OCI-LY1 (cell line): ENCODE measurements around the gene PRELID2.

Experiments
- H2AFZ ChIP-seq: fragments of 200-600 bp; sonication (generic), shearing (Covaris generic); 2 replicates; pipeline ENCODE4 v1.6.0; 2014; ENCODE audit warnings: antibody characterized with exemption, mild to moderate bottlenecking, low read length
- H3F3A ChIP-seq: fragments of 200-600 bp; sonication (generic), shearing (Covaris generic); 2 replicates; pipeline ENCODE4 v1.6.0; 2014; ENCODE audit warnings: mild to moderate bottlenecking, antibody characterized with exemption, low read length, moderate library complexity; ENCODE audit not compliant: insufficient read depth
- H3K27ac ChIP-seq: fragments of 200-600 bp; sonication (generic); 2 replicates; pipeline ENCODE4 v1.5.1; 2014; ENCODE audit warnings: low read length, mixed run types, mild to moderate bottlenecking, low read depth; ENCODE audit not compliant: poor library complexity, severe bottlenecking
- H3K27me3 ChIP-seq: fragments of 200-600 bp; sonication (generic); 2 replicates; pipeline ENCODE4 v1.6.0; 2014; ENCODE audit warnings: antibody characterized with exemption, mild to moderate bottlenecking, low read length, moderate library complexity; ENCODE audit not compliant: insufficient read depth
- H3K36me3 ChIP-seq: fragments of 200-600 bp; sonication (generic); 2 replicates; pipeline ENCODE4 v1.6.1; 2014; ENCODE audit warnings: mild to moderate bottlenecking, antibody characterized with exemption, low read length, moderate library complexity, mixed read lengths; ENCODE audit not compliant: insufficient read depth
- H3K4me1 ChIP-seq: fragments of 200-600 bp; sonication (generic); 2 replicates; pipeline ENCODE4 v1.5.1; 2014; ENCODE audit warnings: mild to moderate bottlenecking, low read length, moderate library complexity; ENCODE audit not compliant: insufficient read depth, severe bottlenecking
- H3K4me2 ChIP-seq: fragments of 200-600 bp; sonication (generic), shearing (Covaris generic); 2 replicates; pipeline ENCODE4 v1.6.1; 2014; ENCODE audit warnings: low read length
- H3K4me3 ChIP-seq: fragments of 200-600 bp; sonication (generic); 2 replicates; pipeline ENCODE4 v1.5.1; 2014; ENCODE audit warnings: low read length, low read depth, mild to moderate bottlenecking, mixed read lengths; ENCODE audit not compliant: poor library complexity, severe bottlenecking
- H3K79me2 ChIP-seq: fragments of 200-600 bp; shearing (Covaris generic); 2 replicates; pipeline ENCODE4 v1.6.1; 2016; ENCODE audit warnings: mixed run types, low read length, mixed read lengths; ENCODE audit not compliant: insufficient read depth
- H3K9ac ChIP-seq: fragments of 200-600 bp; sonication (generic), shearing (Covaris generic); 2 replicates; pipeline ENCODE4 v1.6.1; 2014; ENCODE audit warnings: mild to moderate bottlenecking, low read length, mixed read lengths
- H3K9me2 ChIP-seq: fragments of 200-600 bp; sonication (generic), shearing (Covaris generic); 2 replicates; pipeline ENCODE4 v1.6.1; 2014; ENCODE audit warnings: low read depth, mild to moderate bottlenecking, low read length, mixed read lengths
- H3K9me3 ChIP-seq: fragments of 200-600 bp; shearing (Covaris generic); 2 replicates; pipeline ENCODE4 v1.6.1; 2014; ENCODE audit warnings: low read length, mixed read lengths
- H4K20me1 ChIP-seq: fragments of 200-600 bp; sonication (generic), shearing (Covaris generic); 2 replicates; pipeline ENCODE4 v1.6.0; 2016; ENCODE audit warnings: mild to moderate bottlenecking, low read length; ENCODE audit not compliant: insufficient read depth
- EZH2 ChIP-seq: fragments of 200-600 bp; sonication (generic), shearing (Covaris generic); IDR thresholded peaks from 2 replicates; pipeline ENCODE4 v1.8.0; 2017; ENCODE audit warnings: borderline replicate concordance, mixed run types, mild to moderate bottlenecking, antibody characterized with exemption, low read length, moderate library complexity, mixed read lengths
- TF ChIP-seq, protein P1 (sequence below): fragments of 200-600 bp; sonication (generic), shearing (Covaris generic); IDR thresholded peaks from 2 replicates; pipeline ENCODE4 v1.5.1; 2017; ENCODE audit warnings: mild to moderate bottlenecking, antibody characterized with exemption, low read length, moderate library complexity, mixed read lengths

PRELID2 gene

DNA sequence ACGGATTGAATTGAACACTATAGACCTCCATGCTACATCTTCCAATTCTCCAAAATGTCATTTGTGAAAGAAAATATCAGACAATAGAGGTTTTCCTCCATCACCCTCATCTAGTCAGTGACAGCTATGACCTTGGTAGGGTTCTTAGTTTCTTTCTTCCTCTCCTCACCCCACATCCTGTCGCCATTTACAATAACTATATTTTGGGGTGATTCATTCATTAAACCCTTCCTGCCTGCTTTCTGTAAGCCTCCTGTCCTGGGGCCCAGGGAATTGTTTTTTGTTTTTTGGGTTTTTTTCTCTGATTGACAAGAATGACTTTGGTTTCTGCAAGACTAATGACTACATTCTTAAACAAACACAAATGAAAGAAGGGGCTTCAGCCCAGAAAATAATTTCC lies 82.6 kb downstream of the PRELID2 start:
- Histone ChIP-seq H3K9me3 (no peaks in the 10 kb centered on the region), H3K4me1 (no peaks in the 10 kb centered on the region), H4K20me1 (no peaks in the 10 kb centered on the region), H3K27me3 (no peaks in the 10 kb centered on the region), H3K9me2 (no peaks in the 10 kb centered on the region), H2AFZ (no peak overlapping the region), H3F3A (no peaks in the 10 kb centered on the region), H3K36me3 (no peaks in the 10 kb centered on the region), H3K79me2 (no peaks in the 10 kb centered on the region), H3K4me3 (no peak overlapping the region), H3K27ac (no peak overlapping the region), H3K4me2 (no peak overlapping the region), H3K9ac (no peak overlapping the region)
- TF ChIP-seq EZH2, result no peak

DNA sequence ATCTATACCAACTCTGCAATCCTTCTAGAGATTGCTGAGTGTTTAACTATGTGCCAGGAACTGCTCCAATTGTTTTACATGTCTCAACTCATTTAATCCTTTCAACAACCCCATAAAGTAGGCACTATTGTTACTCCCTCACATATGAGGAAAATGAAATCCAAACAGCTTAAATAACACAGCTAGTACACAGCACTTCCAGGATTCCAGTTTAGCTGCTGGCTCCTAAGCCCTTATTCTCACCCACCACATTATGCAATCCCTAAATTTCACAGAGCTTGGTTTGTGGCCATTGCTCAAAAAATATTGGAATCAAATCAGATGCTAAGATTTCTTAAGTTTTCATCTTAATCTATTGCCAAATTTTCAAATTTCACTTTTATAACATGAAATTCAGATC lies 84.9 kb downstream of the PRELID2 start:
- no peak overlapping the region for H3K4me2 ChIP-seq
- H3F3A ChIP-seq, result no peaks in the 10 kb centered on the region
- no peaks in the 10 kb centered on the region for H3K9me2 ChIP-seq
- no peaks in the 10 kb centered on the region for H3K27me3 ChIP-seq
- H3K79me2 ChIP-seq, result no peaks in the 10 kb centered on the region
- H4K20me1 ChIP-seq, result no peaks in the 10 kb centered on the region
- H3K9ac ChIP-seq, result no peak overlapping the region
- no peak overlapping the region for H3K4me3 ChIP-seq
- no peaks in the 10 kb centered on the region for H3K9me3 ChIP-seq
- no peaks in the 10 kb centered on the region for H3K36me3 ChIP-seq
- no peak overlapping the region for H2AFZ ChIP-seq
- no peaks in the 10 kb centered on the region for H3K4me1 ChIP-seq
- TF ChIP-seq EZH2, result no peak
- TF ChIP-seq, protein P1, sequence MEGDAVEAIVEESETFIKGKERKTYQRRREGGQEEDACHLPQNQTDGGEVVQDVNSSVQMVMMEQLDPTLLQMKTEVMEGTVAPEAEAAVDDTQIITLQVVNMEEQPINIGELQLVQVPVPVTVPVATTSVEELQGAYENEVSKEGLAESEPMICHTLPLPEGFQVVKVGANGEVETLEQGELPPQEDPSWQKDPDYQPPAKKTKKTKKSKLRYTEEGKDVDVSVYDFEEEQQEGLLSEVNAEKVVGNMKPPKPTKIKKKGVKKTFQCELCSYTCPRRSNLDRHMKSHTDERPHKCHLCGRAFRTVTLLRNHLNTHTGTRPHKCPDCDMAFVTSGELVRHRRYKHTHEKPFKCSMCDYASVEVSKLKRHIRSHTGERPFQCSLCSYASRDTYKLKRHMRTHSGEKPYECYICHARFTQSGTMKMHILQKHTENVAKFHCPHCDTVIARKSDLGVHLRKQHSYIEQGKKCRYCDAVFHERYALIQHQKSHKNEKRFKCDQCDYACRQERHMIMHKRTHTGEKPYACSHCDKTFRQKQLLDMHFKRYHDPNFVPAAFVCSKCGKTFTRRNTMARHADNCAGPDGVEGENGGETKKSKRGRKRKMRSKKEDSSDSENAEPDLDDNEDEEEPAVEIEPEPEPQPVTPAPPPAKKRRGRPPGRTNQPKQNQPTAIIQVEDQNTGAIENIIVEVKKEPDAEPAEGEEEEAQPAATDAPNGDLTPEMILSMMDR, result no peak
- no peak overlapping the region for H3K27ac ChIP-seq

DNA sequence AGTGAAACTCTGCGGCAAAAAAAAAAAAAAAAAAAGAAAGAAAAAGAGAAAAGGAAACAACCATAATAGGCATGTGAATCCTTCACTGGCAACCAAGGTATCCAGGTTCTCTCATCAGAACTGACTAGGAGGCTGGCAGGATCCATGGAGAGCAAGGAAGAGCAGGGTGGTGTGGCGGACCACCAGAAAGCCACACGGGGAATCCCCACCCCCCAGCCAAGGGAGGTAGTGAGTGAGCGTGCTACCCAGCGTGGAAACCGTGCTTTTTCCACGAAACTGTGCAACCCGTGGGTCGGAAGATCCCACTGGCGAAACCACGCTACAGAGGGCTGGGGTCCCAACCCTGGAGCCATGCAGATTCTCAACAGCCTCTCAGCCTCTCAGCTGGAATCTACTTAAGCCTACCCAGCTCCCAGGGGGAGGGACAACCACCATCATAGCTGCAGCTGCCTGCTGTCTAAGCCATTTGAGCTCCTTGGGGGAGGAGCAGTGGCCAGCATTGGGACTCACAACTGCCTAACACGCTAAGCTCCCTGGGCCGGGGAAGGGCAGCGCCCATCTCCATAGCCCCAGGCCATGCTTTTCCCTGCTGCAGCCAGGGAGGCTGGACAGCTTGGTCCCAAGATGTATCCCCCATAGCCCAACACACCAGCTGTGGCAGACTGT lies 91.6 kb downstream of the PRELID2 start:
- Histone ChIP-seq H3K27me3 (no peaks in the 10 kb centered on the region), H3K27ac (no peak overlapping the region), H3K9me3 (no peaks in the 10 kb centered on the region), H3K9ac (no peak overlapping the region), H3K4me2 (no peak overlapping the region), H3K4me1 (no peaks in the 10 kb centered on the region), H3K79me2 (no peaks in the 10 kb centered on the region), H3F3A (no peaks in the 10 kb centered on the region), H3K4me3 (no peak overlapping the region), H3K36me3 (no peaks in the 10 kb centered on the region), H4K20me1 (no peaks in the 10 kb centered on the region), H2AFZ (no peak overlapping the region), H3K9me2 (no peaks in the 10 kb centered on the region)
- TF ChIP-seq, protein P1, result no peak

DNA sequence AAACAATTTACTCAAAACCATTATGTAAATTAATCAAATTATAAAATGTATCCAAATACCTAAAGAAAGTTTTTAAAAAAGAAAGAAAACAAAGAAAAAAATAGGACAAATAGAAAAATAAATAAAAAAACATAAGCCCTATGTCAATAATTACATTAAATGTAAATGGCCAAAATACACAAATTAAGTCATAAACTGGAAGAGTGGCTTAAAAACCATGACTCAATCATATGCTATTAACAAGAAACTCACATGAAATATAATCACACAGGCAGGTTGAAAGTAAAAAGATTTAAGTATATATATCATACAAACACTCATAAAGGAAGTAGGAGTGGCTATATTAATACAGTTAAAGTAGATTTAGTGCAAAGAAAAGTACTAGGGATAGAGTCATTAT lies 95.3 kb downstream of the PRELID2 start:
- no peak overlapping the region for H3K4me2 ChIP-seq
- no peaks in the 10 kb centered on the region for H4K20me1 ChIP-seq
- no peaks in the 10 kb centered on the region for H3K9me2 ChIP-seq
- no peaks in the 10 kb centered on the region for H3K79me2 ChIP-seq
- H3K4me1 ChIP-seq, result no peaks in the 10 kb centered on the region
- TF ChIP-seq, protein P1, result no peak
- no peak for TF ChIP-seq EZH2
- no peak overlapping the region for H3K27ac ChIP-seq
- no peaks in the 10 kb centered on the region for H3F3A ChIP-seq
- H3K4me3 ChIP-seq, result no peak overlapping the region
- H3K27me3 ChIP-seq, result no peaks in the 10 kb centered on the region
- H2AFZ ChIP-seq, result no peak overlapping the region
- no peaks in the 10 kb centered on the region for H3K9me3 ChIP-seq
- no peak overlapping the region for H3K9ac ChIP-seq
- H3K36me3 ChIP-seq, result no peaks in the 10 kb centered on the region
